Amniotic stem cell (primary cell): Measurements from ENCODE around the gene PRDM1.

Experiments
- DNase-seq: peaks from one replicate; lab custom pipeline; 2025; lab: John Stamatoyannopoulos, UW

PRDM1 gene

GRCh38 chr6:106070636-106071035 lies 15.5 kb upstream of the PRDM1 start:
- DNase-seq = no peak

- DNase-seq = no peak
These were observed 13.5 kb upstream of the PRDM1 start for GRCh38 chr6:106072501-106073090.

- no peak for DNase-seq
These were observed 12.0 kb upstream of the PRDM1 start for GRCh38 chr6:106074146-106074545.

GRCh38 chr6:106076139-106076538 lies 10.0 kb upstream of the PRDM1 start:
- no peak for DNase-seq

GRCh38 chr6:106077170-106077569 lies 9.0 kb upstream of the PRDM1 start:
- DNase-seq = no peak

- no peak for DNase-seq
These were observed 8.3 kb upstream of the PRDM1 start for GRCh38 chr6:106077881-106078280.

- DNase-seq = no peak
These were observed 6.0 kb upstream of the PRDM1 start for GRCh38 chr6:106079961-106080762.

GRCh38 chr6:106080763-106081095 lies 5.4 kb upstream of the PRDM1 start:
- DNase-seq = no peak

GRCh38 chr6:106081715-106082114 lies 4.4 kb upstream of the PRDM1 start:
- DNase-seq = no peak

- DNase-seq = peak; percentile 57
These were observed 3.3 kb upstream of the PRDM1 start for GRCh38 chr6:106082735-106083398.

- no peak for DNase-seq
These were observed 2.5 kb upstream of the PRDM1 start for GRCh38 chr6:106083618-106084017.

GRCh38 chr6:106084106-106084988 lies 1.8 kb upstream of the PRDM1 start:
- no peak for DNase-seq

- no peak for DNase-seq
These were observed 996 bp upstream of the PRDM1 start for GRCh38 chr6:106084989-106085691.

GRCh38 chr6:106085692-106085983 lies 498 bp upstream of the PRDM1 start:
- no peak for DNase-seq

GRCh38 chr6:106086814-106087175 lies 659 bp downstream of the PRDM1 start:
- no peak for DNase-seq

GRCh38 chr6:106087548-106088325 lies 1.6 kb downstream of the PRDM1 start:
- no peak for DNase-seq

- no peak for DNase-seq
These were observed 3.9 kb downstream of the PRDM1 start for GRCh38 chr6:106090001-106090400.

- DNase-seq = no peak
These were observed 6.1 kb downstream of the PRDM1 start for GRCh38 chr6:106092279-106092678.

- DNase-seq = no peak
These were observed 8.3 kb downstream of the PRDM1 start for GRCh38 chr6:106094261-106094963.

GRCh38 chr6:106094964-106095335 lies 8.8 kb downstream of the PRDM1 start:
- DNase-seq = no peak
